NCI-H524 treated with DMSO at 0.1 percent for 48 hours (cell line): Measurements from ENCODE around the gene GRAMD1B.
"Not testable (repeated sequence)": the region's sequence is repeated elsewhere in the genome, so short reads cannot be mapped to it uniquely, and the experiment has no call there.

Source experiments
- DNase-seq: peaks from one replicate; lab custom pipeline; 2025; lab: John Stamatoyannopoulos, UW

Gene GRAMD1B

GRCh38 chr11:123568367-123568870 is 138.3 kb downstream of the GRAMD1B start:
- no peak for DNase-seq

- no peak for DNase-seq
Observed at GRCh38 chr11:123569393-123569792, 139.3 kb downstream of the GRAMD1B start.

GRCh38 chr11:123570939-123571580 is 141.0 kb downstream of the GRAMD1B start:
- DNase-seq: no peak

- not testable (repeated sequence) for DNase-seq
Observed at GRCh38 chr11:123572791-123573190, 142.7 kb downstream of the GRAMD1B start.

GRCh38 chr11:123573286-123573685 is 143.2 kb downstream of the GRAMD1B start:
- DNase-seq: no peak

- DNase-seq: no peak
Observed at GRCh38 chr11:123575441-123575840, 145.4 kb downstream of the GRAMD1B start.

- DNase-seq: no peak
Observed at GRCh38 chr11:123576082-123576481, 146.0 kb downstream of the GRAMD1B start.

GRCh38 chr11:123576501-123576900 is 146.4 kb downstream of the GRAMD1B start:
- DNase-seq: no peak

- no peak for DNase-seq
Observed at GRCh38 chr11:123577081-123577598, 147.1 kb downstream of the GRAMD1B start.

GRCh38 chr11:123578778-123579481 is 148.9 kb downstream of the GRAMD1B start:
- peak; percentile 9 for DNase-seq

- no peak for DNase-seq
Observed at GRCh38 chr11:123579482-123579812, 149.4 kb downstream of the GRAMD1B start.

GRCh38 chr11:123580137-123580536 is 150.1 kb downstream of the GRAMD1B start:
- DNase-seq: no peak

- no peak for DNase-seq
Observed at GRCh38 chr11:123580557-123581275, 150.6 kb downstream of the GRAMD1B start.

GRCh38 chr11:123581651-123582399 is 151.8 kb downstream of the GRAMD1B start:
- DNase-seq: no peak

- DNase-seq: no peak
Observed at GRCh38 chr11:123582992-123583504, 153.0 kb downstream of the GRAMD1B start.

GRCh38 chr11:123584186-123584585 is 154.1 kb downstream of the GRAMD1B start:
- no peak for DNase-seq

GRCh38 chr11:123584737-123585136 is 154.7 kb downstream of the GRAMD1B start:
- no peak for DNase-seq

- no peak for DNase-seq
Observed at GRCh38 chr11:123585206-123585605, 155.1 kb downstream of the GRAMD1B start.

GRCh38 chr11:123585706-123586105 is 155.6 kb downstream of the GRAMD1B start:
- no peak for DNase-seq

- peak; percentile 48 for DNase-seq
Observed at GRCh38 chr11:123586568-123586967, 156.5 kb downstream of the GRAMD1B start.

- no peak for DNase-seq
Observed at GRCh38 chr11:123587044-123587443, 157.0 kb downstream of the GRAMD1B start.

GRCh38 chr11:123587559-123587958 is 157.5 kb downstream of the GRAMD1B start:
- DNase-seq: no peak
